ENCODE data around the gene C2orf76. TPM values are rescaled to one million over a fixed set of nuclear protein-coding genes. Genes with fewer than 3 reads are reported as not detected.

Gene C2orf76
- polyA plus RNA-seq, 1 donor from 2014 or later: 37.7 TPM

GRCh38 chr2:119261493-119262225 is 105.0 kb downstream of the C2orf76 start:
- Histone ChIP-seq H4K20me1 (ENCODE audit: insufficient read depth) (no peaks in the 10 kb centered on the region), H3K27me3 (ENCODE audit: insufficient read depth, low read depth, low read length) (no peaks in the 10 kb centered on the region), H3K79me2 (replicated peaks; ENCODE audit: insufficient read depth, low read length) (no peaks in the 10 kb centered on the region), H3K9ac (ENCODE audit: low read length) (no peak overlapping the region), H3F3A (ENCODE audit: insufficient read depth, low read length, poor library complexity, severe bottlenecking) (no peaks in the 10 kb centered on the region), H3K9me2 (ENCODE audit: insufficient read depth, low read length) (no peaks in the 10 kb centered on the region), H3K36me3 (ENCODE audit: insufficient read depth, low read length) (no peaks in the 10 kb centered on the region), H3K4me3 (ENCODE audit: low read length) (no peak overlapping the region), H3K27ac (ENCODE audit: low read length) (no peak overlapping the region), H3K4me2 (ENCODE audit: low read length) (no peak overlapping the region), H3K9me3 (ENCODE audit: low read length) (no peaks in the 10 kb centered on the region), H2AFZ (ENCODE audit: low read depth, low read length) (no peak overlapping the region)
- TF ChIP-seq SMC3 (conservative IDR thresholded peaks at IDR 0.05; ENCODE audit: poor library complexity): no peak
- no peak for TF ChIP-seq REST (IDR thresholded peaks at IDR 0.05; ENCODE audit: borderline replicate concordance)
- no peak for TF ChIP-seq EZH2 (IDR thresholded peaks at IDR 0.05; ENCODE audit: borderline replicate concordance, insufficient read depth, low read length, poor library complexity, severe bottlenecking)
- TF ChIP-seq EP300 (conservative IDR thresholded peaks at IDR 0.05; ENCODE audit: poor library complexity, severe bottlenecking): no peak
- TF ChIP-seq TAF1 (IDR thresholded peaks at IDR 0.05; ENCODE audit: low read depth): no peak
- TF ChIP-seq POLR2AphosphoS5 (IDR thresholded peaks at IDR 0.05): no peak
- no peak for TF ChIP-seq CTCF (IDR thresholded peaks at IDR 0.05; ENCODE audit: poor library complexity, severe bottlenecking)
- TF ChIP-seq RAD21 (conservative IDR thresholded peaks at IDR 0.05): no peak
- TF ChIP-seq MXI1 (conservative IDR thresholded peaks at IDR 0.05; ENCODE audit: poor library complexity, severe bottlenecking): no peak

GRCh38 chr2:119260646-119261492 is 105.8 kb downstream of the C2orf76 start:
- Histone ChIP-seq H3K79me2 (replicated peaks; ENCODE audit: insufficient read depth, low read length) (no peaks in the 10 kb centered on the region), H3K27me3 (ENCODE audit: insufficient read depth, low read depth, low read length) (no peaks in the 10 kb centered on the region), H3K9me3 (ENCODE audit: low read length) (no peaks in the 10 kb centered on the region), H3F3A (ENCODE audit: insufficient read depth, low read length, poor library complexity, severe bottlenecking) (no peaks in the 10 kb centered on the region), H3K9ac (ENCODE audit: low read length) (no peak overlapping the region), H4K20me1 (ENCODE audit: insufficient read depth) (no peaks in the 10 kb centered on the region), H3K9me2 (ENCODE audit: insufficient read depth, low read length) (no peaks in the 10 kb centered on the region), H3K4me3 (ENCODE audit: low read length) (no peak overlapping the region), H3K27ac (ENCODE audit: low read length) (no peak overlapping the region), H3K36me3 (ENCODE audit: insufficient read depth, low read length) (no peaks in the 10 kb centered on the region), H2AFZ (ENCODE audit: low read depth, low read length) (no peak overlapping the region), H3K4me2 (ENCODE audit: low read length) (no peak overlapping the region)
- no peak for TF ChIP-seq TAF1 (IDR thresholded peaks at IDR 0.05; ENCODE audit: low read depth)
- TF ChIP-seq CTCF (IDR thresholded peaks at IDR 0.05; ENCODE audit: poor library complexity, severe bottlenecking): no peak
- no peak for TF ChIP-seq POLR2AphosphoS5 (IDR thresholded peaks at IDR 0.05)
- TF ChIP-seq SMC3 (conservative IDR thresholded peaks at IDR 0.05; ENCODE audit: poor library complexity): no peak
- TF ChIP-seq EP300 (conservative IDR thresholded peaks at IDR 0.05; ENCODE audit: poor library complexity, severe bottlenecking): no peak
- TF ChIP-seq EZH2 (IDR thresholded peaks at IDR 0.05; ENCODE audit: borderline replicate concordance, insufficient read depth, low read length, poor library complexity, severe bottlenecking): no peak
- TF ChIP-seq REST (IDR thresholded peaks at IDR 0.05; ENCODE audit: borderline replicate concordance): no peak
